HUES48 (cell line): Measurements from ENCODE around the gene ZNF888.
A peak's percentile ranks its signal among the peaks of the same experiment; 100 is the strongest.
"Not testable (repeated sequence)": the region's sequence is repeated elsewhere in the genome, so short reads cannot be mapped to it uniquely, and the experiment has no call there.

Experiments used
- H3K27ac ChIP-seq: one replicate; pipeline ENCODE4 v1.7.0; 2013; ENCODE audit warnings: low read depth, low read length, inconsistent platforms
- H3K27me3 ChIP-seq: 2 replicates; pipeline ENCODE4 v1.6.1; 2013; ENCODE audit warnings: mild to moderate bottlenecking, low read length; ENCODE audit not compliant: control insufficient read depth, insufficient read depth
- H3K36me3 ChIP-seq: 2 replicates; pipeline ENCODE4 v1.6.1; 2013; ENCODE audit warnings: low read length; ENCODE audit not compliant: control insufficient read depth, insufficient read depth
- H3K4me1 ChIP-seq: 2 replicates; pipeline ENCODE4 v1.6.1; 2013; ENCODE audit warnings: mild to moderate bottlenecking, low read length; ENCODE audit not compliant: control insufficient read depth, insufficient read depth
- H3K4me3 ChIP-seq: 2 replicates; pipeline ENCODE4 v1.5.1; 2013; ENCODE audit warnings: mild to moderate bottlenecking, low read depth, low read length
- H3K9ac ChIP-seq: 2 replicates; pipeline ENCODE4 v1.6.1; 2013; ENCODE audit warnings: mild to moderate bottlenecking, low read depth, low read length, moderate library complexity
- H3K9me3 ChIP-seq: 2 replicates; pipeline ENCODE4 v1.6.1; 2013; ENCODE audit warnings: low read length; ENCODE audit not compliant: control insufficient read depth, insufficient read depth

Gene ZNF888

GRCh38 chr19:52898596-52898995, 24.6 kb downstream of the ZNF888 start:
- not testable (repeated sequence) for H3K27me3 ChIP-seq, H3K36me3 ChIP-seq, H3K9ac ChIP-seq, H3K9me3 ChIP-seq
- Histone ChIP-seq H3K27ac (peak overlapping the region; percentile 56), H3K4me1 (peaks cover 12% of the 10 kb centered on the region), H3K4me3 (peak overlapping the region; percentile 95)

DNA sequence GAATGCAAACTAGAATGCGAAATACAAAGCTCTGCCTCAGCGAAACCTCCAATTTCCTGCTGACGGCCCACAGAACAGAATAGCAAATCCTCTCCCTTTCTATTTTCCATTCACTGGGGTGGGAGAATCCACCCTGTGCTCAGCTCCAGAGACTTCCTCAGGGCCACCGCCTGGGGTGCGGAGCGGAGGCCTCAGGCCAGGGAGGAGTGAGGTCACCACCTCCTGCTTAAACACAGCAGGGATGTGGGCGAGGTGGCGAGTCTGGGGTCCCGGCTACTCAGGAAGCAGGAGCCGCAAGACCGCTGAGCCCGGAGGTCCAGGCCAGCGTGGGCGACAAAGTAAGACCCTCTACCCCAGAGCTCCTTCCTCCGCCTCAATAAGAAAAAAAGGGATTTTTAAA, 25.1 kb downstream of the ZNF888 start:
- H3K36me3 ChIP-seq, result peaks cover 13% of the 10 kb centered on the region
- H3K9me3 ChIP-seq, result no peaks in the 10 kb centered on the region
- no peaks in the 10 kb centered on the region for H3K27me3 ChIP-seq
- peak overlapping the region; percentile 95 for H3K4me3 ChIP-seq
- peaks cover 8% of the 10 kb centered on the region for H3K4me1 ChIP-seq
- peak overlapping the region; percentile 56 for H3K27ac ChIP-seq
- H3K9ac ChIP-seq, result no peak overlapping the region

DNA sequence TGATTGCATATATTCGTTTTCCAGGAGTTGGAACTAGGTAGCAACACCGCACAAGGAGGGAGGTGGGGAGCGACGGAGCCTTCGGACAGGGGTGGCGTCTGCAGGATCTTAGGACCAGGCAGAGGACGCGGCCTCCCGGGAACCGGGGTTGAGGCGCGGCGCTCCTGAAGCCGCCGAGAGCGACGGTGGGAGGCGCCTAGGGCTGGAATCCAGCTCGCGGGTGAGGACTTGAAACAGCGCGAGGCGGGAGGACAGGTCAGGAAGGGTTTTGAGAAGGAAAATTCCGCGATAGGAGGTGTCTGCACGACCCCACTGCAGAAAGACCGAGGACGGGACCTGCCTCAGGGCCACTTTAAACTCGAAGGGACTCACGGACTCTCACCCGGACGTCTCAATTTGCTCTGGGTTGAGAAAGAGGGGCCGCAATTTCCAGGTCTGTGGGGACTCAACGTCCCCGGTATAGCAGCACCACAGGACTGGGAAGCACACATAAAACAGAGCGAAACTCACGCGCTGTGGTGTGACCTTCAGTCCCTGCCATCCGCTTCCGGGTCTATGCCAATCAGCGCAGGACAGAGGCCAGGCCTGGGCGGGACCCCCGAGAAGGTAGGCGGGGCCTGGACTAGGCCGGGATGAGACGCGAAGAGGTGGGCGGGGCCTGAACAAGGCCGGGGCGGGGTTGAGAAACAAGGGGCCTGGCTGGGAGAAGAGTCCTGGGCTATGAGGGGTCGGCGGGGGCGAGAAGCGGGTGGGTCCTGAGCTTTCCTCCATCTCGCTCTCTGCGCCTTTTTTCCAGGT, 25.9 kb downstream of the ZNF888 start, which contains the start of gene ZNF320:
ZNF320 (minus strand) TSS at position 498 of the 798 bp plus-strand sequence. CDS start 7,380 bp downstream, outside the sequence.
- Histone ChIP-seq H3K4me1 (peaks cover 7% of the 10 kb centered on the region; the same call in 1 of the 2 replicates), H3K36me3 (peaks cover 17% of the 10 kb centered on the region), H3K9ac (peak within 1 kb of the TSS; percentile 87), H3K27me3 (no peaks in the 10 kb centered on the region), H3K4me3 (peak within 1 kb of the TSS; percentile 95), H3K9me3 (no peaks in the 10 kb centered on the region), H3K27ac (peak within 1 kb of the TSS; percentile 98)

DNA sequence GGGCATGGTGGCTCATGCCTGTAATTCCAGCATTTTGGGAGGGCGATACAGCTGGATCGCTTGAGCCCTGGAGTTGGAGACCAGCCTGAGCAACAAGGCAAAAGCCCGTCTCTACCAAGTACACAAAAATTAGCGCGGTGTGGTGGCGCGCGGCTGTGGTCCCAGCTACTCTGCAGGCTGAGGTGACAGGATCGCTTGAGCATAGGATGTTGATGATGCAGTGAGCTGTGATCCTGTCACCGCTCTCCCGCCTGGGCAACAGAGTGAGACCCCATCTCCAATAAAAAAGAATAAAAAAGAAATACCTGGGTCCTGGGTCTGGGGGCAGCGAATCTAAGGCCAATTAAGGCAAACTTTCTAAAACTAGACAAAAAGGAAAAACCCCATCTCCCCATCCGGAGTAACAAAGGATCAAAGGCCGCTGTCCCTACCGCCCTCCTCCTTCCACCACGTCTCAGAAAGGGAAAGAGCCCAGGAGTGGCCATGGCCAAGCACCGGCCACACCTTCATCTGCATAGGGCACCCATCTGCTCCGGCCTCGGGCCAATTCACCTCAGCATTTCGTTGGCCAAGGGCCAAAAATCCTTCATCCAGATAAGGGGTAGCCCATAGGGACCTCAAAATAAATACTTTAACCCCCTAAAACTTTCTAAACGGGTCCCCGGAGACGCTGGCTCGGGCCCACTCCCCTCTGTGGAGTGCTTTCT, 26.6 kb downstream of the ZNF888 start:
- peak overlapping the region; percentile 95 for H3K4me3 ChIP-seq
- no peaks in the 10 kb centered on the region for H3K9me3 ChIP-seq

GRCh38 chr19:52891336-52891735, 31.9 kb downstream of the ZNF888 start:
- no peak overlapping the region for H3K27ac ChIP-seq
- no peaks in the 10 kb centered on the region for H3K27me3 ChIP-seq
- no peak overlapping the region for H3K9ac ChIP-seq
- H3K9me3 ChIP-seq, result no peaks in the 10 kb centered on the region
- peaks cover 67% of the 10 kb centered on the region for H3K36me3 ChIP-seq
- no peak overlapping the region for H3K4me3 ChIP-seq
- no peaks in the 10 kb centered on the region for H3K4me1 ChIP-seq

More for the DNA sequence above, 26.6 kb downstream of the ZNF888 start:
- peak overlapping the region; percentile 87 for H3K9ac ChIP-seq
- H3K27ac ChIP-seq, result peak overlapping the region; percentile 98
- no peaks in the 10 kb centered on the region for H3K27me3 ChIP-seq
- H3K36me3 ChIP-seq, result peaks cover 21% of the 10 kb centered on the region
- H3K4me1 ChIP-seq, result peaks cover 7% of the 10 kb centered on the region; the same call in 1 of the 2 replicates

DNA sequence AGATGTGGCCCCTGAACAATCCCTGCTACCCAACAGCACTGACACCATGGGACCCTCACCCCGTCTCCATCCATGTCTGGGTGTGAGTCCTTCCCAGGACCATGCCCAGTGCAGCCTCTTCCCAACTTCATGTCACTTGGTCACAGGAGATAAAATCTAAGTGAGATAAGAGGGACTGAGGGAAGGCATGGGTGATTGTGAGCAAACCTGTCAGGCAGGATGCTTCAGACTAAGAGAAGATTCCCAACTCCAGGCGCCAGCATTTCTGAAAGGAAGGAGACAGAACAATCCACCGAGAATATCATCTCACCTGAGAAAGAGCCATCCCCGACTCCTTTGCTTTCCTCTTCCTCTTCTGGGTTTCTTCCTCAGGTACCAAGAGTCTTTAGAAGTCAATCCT, 33.3 kb downstream of the ZNF888 start:
- peaks cover 78% of the 10 kb centered on the region for H3K36me3 ChIP-seq

GRCh38 chr19:52889076-52889475, 34.2 kb downstream of the ZNF888 start:
- Histone ChIP-seq H3K4me1 (no peaks in the 10 kb centered on the region), H3K9me3 (no peaks in the 10 kb centered on the region), H3K36me3 (peaks cover 84% of the 10 kb centered on the region)

More for the DNA sequence above, 33.3 kb downstream of the ZNF888 start:
- Histone ChIP-seq H3K4me3 (no peak overlapping the region), H3K9me3 (no peaks in the 10 kb centered on the region), H3K9ac (no peak overlapping the region), H3K27ac (no peak overlapping the region), H3K27me3 (no peaks in the 10 kb centered on the region), H3K4me1 (no peaks in the 10 kb centered on the region)

GRCh38 chr19:52880895-52881389, 42.3 kb downstream of the ZNF888 start:
- H3K4me3 ChIP-seq, result no peak overlapping the region
- peaks cover 75% of the 10 kb centered on the region for H3K36me3 ChIP-seq
- no peak overlapping the region for H3K9ac ChIP-seq
- no peaks in the 10 kb centered on the region for H3K27me3 ChIP-seq
- no peaks in the 10 kb centered on the region for H3K9me3 ChIP-seq
- H3K4me1 ChIP-seq, result no peaks in the 10 kb centered on the region
- no peak overlapping the region for H3K27ac ChIP-seq

More at GRCh38 chr19:52889076-52889475, 34.2 kb downstream of the ZNF888 start:
- H3K27me3 ChIP-seq, result no peaks in the 10 kb centered on the region
- no peak overlapping the region for H3K27ac ChIP-seq
- H3K9ac ChIP-seq, result no peak overlapping the region
- H3K4me3 ChIP-seq, result no peak overlapping the region

- not testable (repeated sequence) for H3K27ac ChIP-seq, H3K36me3 ChIP-seq
These were observed 50.2 kb downstream of the ZNF888 start for GRCh38 chr19:52872996-52873395.

DNA sequence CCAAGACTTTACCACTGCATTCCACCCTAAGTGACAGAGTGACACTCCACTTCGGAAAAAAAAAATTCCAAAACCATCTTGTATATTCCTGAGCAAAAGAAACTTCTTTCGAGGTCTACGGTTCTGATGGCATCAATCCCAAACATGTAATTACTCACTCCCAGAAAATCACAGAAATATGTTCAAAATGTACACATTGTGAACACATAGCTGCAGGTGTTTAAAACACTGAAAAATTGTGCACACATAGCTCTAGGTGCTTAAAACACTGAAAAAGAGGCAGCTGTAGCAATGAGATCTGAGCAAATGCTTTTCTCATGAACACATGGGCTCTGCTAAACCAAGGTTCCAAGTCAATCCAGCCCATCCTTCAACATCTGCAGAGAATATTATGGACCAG, 51.8 kb downstream of the ZNF888 start:
- Histone ChIP-seq H3K9me3 (no peaks in the 10 kb centered on the region), H3K4me1 (no peaks in the 10 kb centered on the region), H3K9ac (no peak overlapping the region), H3K27me3 (no peaks in the 10 kb centered on the region), H3K4me3 (no peak overlapping the region), H3K27ac (no peak overlapping the region), H3K36me3 (no peaks in the 10 kb centered on the region)

More at GRCh38 chr19:52872996-52873395, 50.2 kb downstream of the ZNF888 start:
- H3K27me3 ChIP-seq, H3K9me3 ChIP-seq, H3K9ac ChIP-seq, H3K4me3 ChIP-seq, H3K4me1 ChIP-seq: not testable (repeated sequence)

GRCh38 chr19:52868031-52868430, 55.2 kb downstream of the ZNF888 start:
- H3K4me1 ChIP-seq, H3K27me3 ChIP-seq, H3K9ac ChIP-seq, H3K4me3 ChIP-seq, H3K27ac ChIP-seq, H3K9me3 ChIP-seq, H3K36me3 ChIP-seq: not testable (repeated sequence)
